Lower leg skin (tissue), 3 donors: Measurements from ENCODE around the gene PILRA.

Experiments used
- CTCF ChIP-seq, 3 donors: fragments of 450-650 bp; IDR thresholded peaks; one replicate each; pipeline ENCODE4 v1.5.1; 2016; ENCODE audit warnings: antibody characterized with exemption in 3 of 3, mild to moderate bottlenecking in 3 of 3, moderate library complexity in 2 of 3
- POLR2A ChIP-seq, 2 donors: fragments of 450-650 bp; IDR thresholded peaks; one replicate each; pipeline ENCODE4 v1.6.1; 2016 to 2017; ENCODE audit warnings: antibody characterized with exemption in 2 of 2, mild to moderate bottlenecking in 1 of 2, moderate library complexity in 1 of 2

- TF ChIP-seq POLR2A (IDR thresholded peaks at IDR 0.05) (no peak), CTCF (IDR thresholded peaks at IDR 0.05) (no peak)
These were observed 60.5 kb downstream of the PILRA start for GRCh38 chr7:100433592-100434296.
